Neuronal stem cell (in vitro differentiated cells): ENCODE results near the gene SRRM1.

ENCODE experiments used
- DNase-seq: peaks from one replicate; pipeline ENCODE4 v3.0.0-alpha.2; 2013; ENCODE audit warnings: low spot score
- H2AFZ ChIP-seq: one replicate; pipeline ENCODE4 v1.6.1; 2013; ENCODE audit warnings: mild to moderate bottlenecking, low read length, inconsistent platforms
- H2AK5ac ChIP-seq: 2 replicates; pipeline ENCODE4 v1.6.1; 2013; ENCODE audit warnings: low read depth, mild to moderate bottlenecking, inconsistent platforms, low read length, moderate library complexity, mixed read lengths
- H2BK120ac ChIP-seq: 2 replicates; pipeline ENCODE4 v1.6.1; 2013; ENCODE audit warnings: low read depth, mild to moderate bottlenecking, inconsistent platforms, low read length, moderate library complexity, mixed read lengths
- H2BK12ac ChIP-seq: one replicate; pipeline ENCODE4 v1.6.1; 2013; ENCODE audit warnings: low read length, inconsistent platforms
- H2BK15ac ChIP-seq: 2 replicates; pipeline ENCODE4 v1.6.1; 2013; ENCODE audit warnings: mild to moderate bottlenecking, low read length, inconsistent platforms, mixed read lengths
- H2BK5ac ChIP-seq: one replicate; pipeline ENCODE4 v1.6.1; 2013; ENCODE audit warnings: inconsistent platforms, mild to moderate bottlenecking, low read length, moderate library complexity
- H3K14ac ChIP-seq: one replicate; pipeline ENCODE4 v1.6.1; 2013; ENCODE audit warnings: low read length, inconsistent platforms
- H3K18ac ChIP-seq: 2 replicates; pipeline ENCODE4 v1.6.1; 2013; ENCODE audit warnings: low read length, inconsistent platforms
- H3K23ac ChIP-seq: 2 replicates; pipeline ENCODE4 v1.6.1; 2013; ENCODE audit warnings: low read depth, mild to moderate bottlenecking, mixed read lengths, low read length, inconsistent platforms; ENCODE audit not compliant: poor library complexity
- H3K27ac ChIP-seq: replicated peaks from 3 replicates; pipeline ENCODE4 v1.5.1; 2013; ENCODE audit warnings: low read length, inconsistent platforms
- H3K27me3 ChIP-seq, 3 experiments: 2 replicates each; pipeline ENCODE4 v1.6.1; 2013; ENCODE audit warnings: low read length in 3 of 3, mild to moderate bottlenecking in 2 of 3, inconsistent platforms in 1 of 3, low read depth in 1 of 3, mixed read lengths in 1 of 3, moderate library complexity in 1 of 3; ENCODE audit not compliant: control insufficient read depth in 3 of 3, insufficient read depth in 3 of 3
- H3K36me3 ChIP-seq, 2 donors: replicated peaks in 1 of 2; 2 replicates each; pipeline ENCODE4 v1.6.1; 2013; ENCODE audit warnings: low read length in 2 of 2; ENCODE audit not compliant: control insufficient read depth in 2 of 2, insufficient read depth in 2 of 2
- H3K4ac ChIP-seq: 2 replicates; pipeline ENCODE4 v1.6.1; 2013; ENCODE audit warnings: inconsistent platforms, mild to moderate bottlenecking, low read length, moderate library complexity
- H3K4me1 ChIP-seq, 2 donors: 1 replicate in 1 of 2; 2 replicates in 1 of 2; pipeline ENCODE4 v1.6.1; 2013; ENCODE audit warnings: low read length in 2 of 2, low read depth in 1 of 2; ENCODE audit not compliant: control insufficient read depth in 2 of 2, insufficient read depth in 1 of 2
- H3K4me2 ChIP-seq: one replicate; pipeline ENCODE4 v1.6.1; 2013; ENCODE audit warnings: mild to moderate bottlenecking, low read length, inconsistent platforms; ENCODE audit not compliant: insufficient read depth, poor library complexity, severe bottlenecking
- H3K4me3 ChIP-seq, 2 donors: 2 replicates each; pipeline ENCODE4 v1.5.1; 2013; ENCODE audit warnings: low read length in 2 of 2, mild to moderate bottlenecking in 2 of 2, inconsistent platforms in 1 of 2, moderate library complexity in 1 of 2
- H3K79me1 ChIP-seq: one replicate; pipeline ENCODE4 v1.6.1; 2013; ENCODE audit warnings: low read depth, mild to moderate bottlenecking, inconsistent platforms, low read length, moderate library complexity
- H3K9ac ChIP-seq: one replicate; pipeline ENCODE4 v1.6.1; 2013; ENCODE audit warnings: mild to moderate bottlenecking, low read depth, low read length, inconsistent platforms; ENCODE audit not compliant: poor library complexity
- H3K9me3 ChIP-seq, 2 donors: replicated peaks in 1 of 2; 2 replicates each; pipeline versions ENCODE3 to v1.6.1; 2013; ENCODE audit warnings: low read length in 2 of 2, mild to moderate bottlenecking in 2 of 2, inconsistent platforms in 1 of 2, low read depth in 1 of 2, mixed read lengths in 1 of 2, moderate library complexity in 1 of 2; ENCODE audit not compliant: control insufficient read depth in 2 of 2, insufficient read depth in 1 of 2
- H4K8ac ChIP-seq: one replicate; pipeline ENCODE4 v1.6.1; 2013; ENCODE audit warnings: low read depth, mild to moderate bottlenecking, inconsistent platforms, low read length, moderate library complexity
- H4K91ac ChIP-seq: one replicate; pipeline ENCODE4 v1.6.1; 2013; ENCODE audit warnings: low read length, low read depth, mild to moderate bottlenecking, inconsistent platforms; ENCODE audit not compliant: poor library complexity
- WGBS, 2 donors: extraction: QIAGEN DNeasy Blood & Tissue Kit; methylation state at CpG; one replicate each; pipeline ENCODE4 v1.1.7; 2013; ENCODE audit warnings: missing lambda C conversion rate in 2 of 2, mixed read lengths in 1 of 2; ENCODE audit not compliant: insufficient read length in 2 of 2, insufficient replicate concordance in 1 of 2; ENCODE audit errors: extremely low coverage in 2 of 2; 5-methylcytosine and 5-hydroxymethylcytosine counted together

Gene SRRM1

DNA sequence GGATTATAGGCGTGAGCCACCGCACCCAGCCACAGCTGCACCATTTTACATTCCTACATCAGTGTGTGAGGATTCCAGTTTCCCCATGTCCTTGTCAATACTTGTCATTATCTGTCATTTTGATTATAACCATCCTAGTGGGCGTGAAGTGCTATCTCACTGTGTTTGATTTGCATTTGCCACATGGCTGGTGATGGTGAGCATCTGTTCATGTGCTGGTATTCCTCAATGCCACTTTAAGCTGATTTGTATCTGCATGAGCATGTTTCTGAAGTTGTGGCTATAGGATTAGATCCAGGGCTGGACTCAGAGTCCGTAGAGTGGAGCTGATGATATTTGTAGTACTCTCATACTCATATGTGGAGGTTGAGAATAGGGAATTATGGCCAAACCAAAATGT lies 36.6 kb downstream of the SRRM1 start:
- Histone ChIP-seq H3K9me3 (peaks cover 2 to 3% of the 10 kb centered on the region in 2 donors), H3K4me3 (no peak overlapping the region), H2AK5ac (no peak overlapping the region), H3K18ac (no peak overlapping the region), H3K27ac (no peak overlapping the region), H4K91ac (no peak overlapping the region), H2AFZ (no peak overlapping the region), H2BK12ac (no peak overlapping the region), H2BK5ac (no peak overlapping the region), H2BK120ac (no peak overlapping the region), H3K4me1 (no peaks in the 10 kb centered on the region), H3K27me3 (no peaks in the 10 kb centered on the region), H3K14ac (no peak overlapping the region), H3K4ac (no peak overlapping the region), H3K36me3 (peaks cover 5 to 25% of the 10 kb centered on the region in 2 donors), H2BK15ac (no peak overlapping the region), H3K4me2 (no peak overlapping the region), H3K9ac (no peak overlapping the region), H3K79me1 (no peaks in the 10 kb centered on the region), H4K8ac (no peak overlapping the region), H3K23ac (no peak overlapping the region)
- no CpG with 5 or more reads among the region's 4 CpGs for WGBS, 2 donors
- no peak for DNase-seq

DNA sequence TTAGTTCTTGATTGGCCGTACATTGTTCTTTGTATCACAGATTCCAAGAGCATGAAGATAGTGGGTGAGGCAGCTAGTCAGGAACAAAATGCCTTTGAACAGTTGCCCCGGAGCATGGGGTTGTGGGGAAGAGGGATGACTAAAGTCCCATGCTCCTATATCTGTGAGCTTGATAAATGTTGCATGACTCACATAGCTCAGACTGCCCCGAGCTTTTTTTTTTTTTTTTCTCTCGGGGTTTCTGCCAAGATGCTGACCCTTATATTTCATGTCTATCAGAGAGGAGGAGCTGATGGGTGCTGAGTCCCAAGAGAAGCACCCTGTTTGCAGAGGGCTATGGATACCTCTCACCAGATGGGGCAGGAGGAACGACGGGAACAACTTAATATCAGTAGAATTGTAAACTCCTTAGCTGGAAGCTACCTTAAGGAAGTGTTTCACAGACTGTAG lies 40.6 kb downstream of the SRRM1 start:
- Histone ChIP-seq H2AFZ (peak overlapping the region; percentile 53), H3K14ac (no peak overlapping the region), H3K4me1 (peaks cover 0 to 1% of the 10 kb centered on the region in 2 donors), H3K79me1 (no peaks in the 10 kb centered on the region), H3K27me3 (no peaks in the 10 kb centered on the region), H3K4me3 (no peak overlapping the region), H4K8ac (no peak overlapping the region), H3K27ac (no peak overlapping the region), H3K9ac (no peak overlapping the region), H3K4ac (no peak overlapping the region), H2BK120ac (no peak overlapping the region), H3K23ac (no peak overlapping the region), H3K9me3 (no peaks in the 10 kb centered on the region), H2BK12ac (no peak overlapping the region), H2BK5ac (no peak overlapping the region), H3K4me2 (no peak overlapping the region), H2AK5ac (no peak overlapping the region), H2BK15ac (no peak overlapping the region), H4K91ac (no peak overlapping the region), H3K18ac (no peak overlapping the region), H3K36me3 (no peaks in the 10 kb centered on the region)
- WGBS, 2 donors, result no CpG with 5 or more reads among the region's 6 CpGs
- no peak for DNase-seq

DNA sequence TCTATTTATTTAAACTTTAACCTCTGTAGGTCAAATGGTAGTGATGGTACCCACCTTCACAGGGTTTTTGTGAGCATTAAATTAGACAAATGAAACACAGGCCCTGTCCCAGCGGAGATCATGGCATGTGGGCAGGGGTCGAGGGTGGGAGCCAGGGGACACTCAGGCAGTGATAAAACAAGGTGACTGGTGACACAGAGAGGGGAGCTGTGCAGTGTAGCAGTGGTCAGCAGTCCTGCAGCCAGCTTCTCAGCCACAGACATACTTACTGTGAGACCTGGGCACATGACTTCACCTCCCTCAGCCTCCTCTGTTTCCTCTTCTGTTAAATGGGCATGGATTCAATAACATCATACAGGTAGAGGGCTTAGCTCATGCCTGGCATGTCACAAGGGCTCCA lies 44.9 kb downstream of the SRRM1 start:
- H3K9ac ChIP-seq, result no peak overlapping the region
- H4K8ac ChIP-seq, result no peak overlapping the region
- H3K4me2 ChIP-seq, result no peak overlapping the region
- no peak overlapping the region for H2BK12ac ChIP-seq
- H3K23ac ChIP-seq, result no peak overlapping the region
- H3K14ac ChIP-seq, result no peak overlapping the region
- peaks cover 0 to 3% of the 10 kb centered on the region in 2 donors for H3K4me1 ChIP-seq
- no peaks in the 10 kb centered on the region for H3K79me1 ChIP-seq
- no peak overlapping the region for H2BK5ac ChIP-seq
- H3K9me3 ChIP-seq, result peaks cover 0 to 3% of the 10 kb centered on the region in 2 donors
- no peaks in the 10 kb centered on the region for H3K36me3 ChIP-seq
- H2AFZ ChIP-seq, result peak overlapping the region; percentile 57
- WGBS, 2 donors, result no CpG with 5 or more reads among the region's 2 CpGs
- H3K27me3 ChIP-seq, result no peaks in the 10 kb centered on the region
- no peak overlapping the region for H2BK15ac ChIP-seq
- peak overlapping the region in 1 of 2 donors; percentile 2 for H3K4me3 ChIP-seq
- H4K91ac ChIP-seq, result no peak overlapping the region
- no peak overlapping the region for H3K18ac ChIP-seq
- H2AK5ac ChIP-seq, result no peak overlapping the region
- no peak overlapping the region for H3K4ac ChIP-seq
- H3K27ac ChIP-seq, result no peak overlapping the region
- DNase-seq, result no peak
- H2BK120ac ChIP-seq, result no peak overlapping the region

DNA sequence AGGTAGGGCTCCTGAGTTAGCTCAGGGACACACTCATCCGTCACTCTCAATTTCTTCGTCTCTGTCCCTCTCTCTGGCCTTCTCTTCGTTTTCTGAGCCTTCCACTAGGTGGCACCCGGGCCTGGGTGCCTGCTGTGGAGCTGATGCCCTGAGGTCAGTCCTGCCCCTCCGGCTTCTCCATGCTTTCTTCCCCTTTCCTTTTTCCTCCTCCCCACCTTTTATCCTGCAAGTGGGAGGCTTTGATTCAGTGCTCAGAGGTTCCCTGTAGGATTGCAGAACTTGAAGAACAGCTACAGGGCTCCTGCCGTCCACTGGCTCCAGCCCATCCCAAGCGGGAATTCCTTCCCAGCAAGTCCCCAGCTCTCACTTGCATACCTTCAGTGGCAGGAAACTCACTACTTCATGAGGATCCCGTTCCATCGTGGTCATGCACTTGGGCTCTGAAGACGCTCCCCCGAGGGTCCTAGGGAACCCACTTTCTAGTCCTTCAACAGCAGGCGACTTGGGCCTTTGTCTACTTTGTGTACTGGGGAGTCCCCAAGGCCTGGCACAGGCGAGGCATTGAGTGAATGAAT lies 45.6 kb downstream of the SRRM1 start:
- no peak overlapping the region for H3K14ac ChIP-seq
- H3K23ac ChIP-seq, result no peak overlapping the region
- H3K18ac ChIP-seq, result peak overlapping the region; percentile 80
- no peaks in the 10 kb centered on the region for H3K36me3 ChIP-seq
- H3K4me2 ChIP-seq, result no peak overlapping the region
- H2BK12ac ChIP-seq, result no peak overlapping the region
- no peak overlapping the region for H3K4me3 ChIP-seq
- no peaks in the 10 kb centered on the region for H3K27me3 ChIP-seq
- H3K27ac ChIP-seq, result no peak overlapping the region
- no CpG with 5 or more reads among the region's 13 CpGs for WGBS, 2 donors
- H4K91ac ChIP-seq, result no peak overlapping the region
- H3K4me1 ChIP-seq, result peaks cover 0 to 3% of the 10 kb centered on the region in 2 donors
- H2AFZ ChIP-seq, result peak overlapping the region; percentile 58
- DNase-seq, result peak; percentile 70
- H2BK120ac ChIP-seq, result no peak overlapping the region
- H2AK5ac ChIP-seq, result peak overlapping the region; percentile 61
- H3K79me1 ChIP-seq, result no peaks in the 10 kb centered on the region
- no peak overlapping the region for H3K4ac ChIP-seq
- no peak overlapping the region for H3K9ac ChIP-seq
- H3K9me3 ChIP-seq, result peaks cover 0 to 3% of the 10 kb centered on the region in 2 donors
- H2BK5ac ChIP-seq, result no peak overlapping the region
- peak overlapping the region; percentile 54 for H2BK15ac ChIP-seq
- no peak overlapping the region for H4K8ac ChIP-seq
